Fibroblast of villous mesenchyme (primary cell): ENCODE results near the gene C8A. TPM values are rescaled to one million over a fixed set of nuclear protein-coding genes. Genes with fewer than 3 reads are reported as not detected.

Experiments
- DNase-seq: peaks from one replicate; pipeline ENCODE4 v3.0.0-alpha.2; 2010; ENCODE audit warnings: low read depth
- H3K4me3 ChIP-seq: 2 replicates; pipeline ENCODE4 v1.5.1; 2011; ENCODE audit warnings: low read depth, mild to moderate bottlenecking, low read length
- total RNA-seq: library from RNA; depleted of rRNA; stranded (reverse); fragments of >200 nt; gene quantifications from 2 replicates; pipeline ENCODE4 v1.2.3, GENCODE V29; 2012
- TF ChIP-seq, protein P1 (sequence below): IDR thresholded peaks from 2 replicates; pipeline ENCODE4 v1.5.1; 2012; ENCODE audit warnings: low read depth, mild to moderate bottlenecking, low read length; ENCODE audit not compliant: insufficient read depth

Gene C8A
- total RNA-seq, 1 donor: not detected

DNA sequence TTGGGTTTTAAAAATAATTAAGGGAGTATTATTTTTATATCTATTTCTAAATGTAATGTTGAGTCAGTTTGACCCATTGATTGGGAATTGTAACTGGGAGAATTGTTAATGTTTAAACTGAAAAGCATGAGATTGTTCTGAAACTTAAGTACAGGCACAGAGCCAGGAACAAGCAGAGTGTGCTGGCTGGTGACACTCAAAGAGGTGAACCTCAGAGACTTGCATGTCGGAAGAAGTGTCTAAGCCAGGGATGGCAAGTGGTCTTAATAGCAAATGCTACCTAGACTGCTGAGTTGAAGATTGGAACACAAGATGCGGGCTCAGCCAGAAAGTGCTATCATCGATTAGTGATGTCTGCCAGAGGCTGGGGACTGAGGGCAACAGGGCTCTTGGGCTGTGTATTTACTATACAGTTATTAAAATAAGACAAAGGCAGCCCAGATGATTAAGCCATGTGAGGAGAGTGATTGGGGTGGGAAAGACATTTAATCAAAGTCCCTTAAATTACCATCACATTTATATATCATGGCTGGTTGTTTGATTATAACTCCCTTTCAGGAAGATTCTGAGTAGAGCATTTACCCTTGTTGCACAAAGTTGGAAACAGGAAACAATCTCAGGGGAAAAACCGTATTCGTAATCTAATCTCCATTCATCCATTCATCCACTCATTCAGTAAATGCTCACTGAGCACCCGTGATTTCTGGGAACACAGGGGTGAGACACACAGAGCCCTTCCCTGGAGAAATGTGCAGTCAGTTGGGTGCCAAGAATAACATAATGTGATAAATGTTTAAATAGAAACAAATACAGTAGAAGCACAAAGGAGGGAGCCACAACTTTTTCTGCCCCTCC lies 42.8 kb downstream of the C8A start:
- H3K4me3 ChIP-seq: no peak overlapping the region
- TF ChIP-seq, protein P1, sequence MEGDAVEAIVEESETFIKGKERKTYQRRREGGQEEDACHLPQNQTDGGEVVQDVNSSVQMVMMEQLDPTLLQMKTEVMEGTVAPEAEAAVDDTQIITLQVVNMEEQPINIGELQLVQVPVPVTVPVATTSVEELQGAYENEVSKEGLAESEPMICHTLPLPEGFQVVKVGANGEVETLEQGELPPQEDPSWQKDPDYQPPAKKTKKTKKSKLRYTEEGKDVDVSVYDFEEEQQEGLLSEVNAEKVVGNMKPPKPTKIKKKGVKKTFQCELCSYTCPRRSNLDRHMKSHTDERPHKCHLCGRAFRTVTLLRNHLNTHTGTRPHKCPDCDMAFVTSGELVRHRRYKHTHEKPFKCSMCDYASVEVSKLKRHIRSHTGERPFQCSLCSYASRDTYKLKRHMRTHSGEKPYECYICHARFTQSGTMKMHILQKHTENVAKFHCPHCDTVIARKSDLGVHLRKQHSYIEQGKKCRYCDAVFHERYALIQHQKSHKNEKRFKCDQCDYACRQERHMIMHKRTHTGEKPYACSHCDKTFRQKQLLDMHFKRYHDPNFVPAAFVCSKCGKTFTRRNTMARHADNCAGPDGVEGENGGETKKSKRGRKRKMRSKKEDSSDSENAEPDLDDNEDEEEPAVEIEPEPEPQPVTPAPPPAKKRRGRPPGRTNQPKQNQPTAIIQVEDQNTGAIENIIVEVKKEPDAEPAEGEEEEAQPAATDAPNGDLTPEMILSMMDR: no peak
- DNase-seq: no peak

DNA sequence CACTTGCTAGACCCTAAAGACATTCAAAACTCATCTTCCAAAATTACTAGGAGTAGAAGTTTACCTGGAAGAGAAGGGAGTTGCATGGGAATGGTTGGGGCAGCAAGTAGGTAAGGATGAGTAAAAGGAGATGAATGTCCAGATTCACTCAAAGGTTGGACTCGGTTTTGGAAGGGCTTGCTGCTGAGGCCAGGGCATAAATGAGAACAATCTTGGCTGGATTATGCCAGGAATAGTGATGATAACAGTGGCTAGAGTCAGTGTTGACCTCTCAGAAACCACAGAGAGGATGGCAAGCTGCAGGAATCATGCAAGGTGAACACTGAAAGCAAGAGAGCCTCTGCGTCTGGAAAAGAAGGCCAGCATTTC lies 43.4 kb downstream of the C8A start:
- no peak for DNase-seq
- TF ChIP-seq, protein P1: no peak
- H3K4me3 ChIP-seq: no peak overlapping the region

DNA sequence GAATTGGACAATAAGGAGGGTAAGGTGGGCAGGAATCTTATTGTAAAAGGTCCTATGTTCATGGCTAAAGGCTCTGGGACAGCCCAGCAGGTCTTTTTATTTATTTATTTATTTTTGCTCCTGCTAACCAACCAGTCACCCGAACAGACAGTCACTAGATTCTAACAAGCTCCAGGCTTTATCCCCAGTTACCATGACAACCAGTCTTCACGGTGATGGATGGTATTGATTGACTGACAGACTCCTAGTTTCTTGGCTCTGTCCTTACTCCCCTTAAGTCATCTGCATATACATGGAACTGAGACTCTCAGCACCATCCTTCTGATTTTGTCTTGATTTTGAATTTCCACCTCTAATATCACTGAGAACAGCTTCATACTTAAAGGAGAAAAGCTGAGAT lies 44.3 kb downstream of the C8A start:
- no peak overlapping the region for H3K4me3 ChIP-seq
- DNase-seq: no peak
- TF ChIP-seq, protein P1: no peak

DNA sequence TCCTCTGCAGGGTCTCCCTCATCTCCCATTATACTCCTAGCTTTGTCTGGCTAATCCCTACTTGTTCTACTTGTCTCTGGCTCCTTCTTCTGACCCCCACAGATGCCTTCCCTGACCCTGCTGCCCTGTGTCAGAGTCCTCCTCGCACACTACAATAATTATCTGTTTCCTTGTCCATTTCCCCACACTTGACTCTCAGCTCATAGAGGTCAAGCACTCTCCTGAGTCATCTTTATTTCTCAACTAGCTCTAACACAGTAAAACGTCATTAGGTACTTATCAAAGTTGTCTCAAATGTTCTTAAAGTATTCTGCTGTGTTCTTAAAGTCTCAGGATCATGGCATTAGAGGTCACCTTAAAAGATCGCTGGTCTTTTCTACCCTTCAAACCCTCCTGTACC lies 47.1 kb downstream of the C8A start:
- H3K4me3 ChIP-seq: no peak overlapping the region
- TF ChIP-seq, protein P1: no peak
- DNase-seq: peak; percentile 48

DNA sequence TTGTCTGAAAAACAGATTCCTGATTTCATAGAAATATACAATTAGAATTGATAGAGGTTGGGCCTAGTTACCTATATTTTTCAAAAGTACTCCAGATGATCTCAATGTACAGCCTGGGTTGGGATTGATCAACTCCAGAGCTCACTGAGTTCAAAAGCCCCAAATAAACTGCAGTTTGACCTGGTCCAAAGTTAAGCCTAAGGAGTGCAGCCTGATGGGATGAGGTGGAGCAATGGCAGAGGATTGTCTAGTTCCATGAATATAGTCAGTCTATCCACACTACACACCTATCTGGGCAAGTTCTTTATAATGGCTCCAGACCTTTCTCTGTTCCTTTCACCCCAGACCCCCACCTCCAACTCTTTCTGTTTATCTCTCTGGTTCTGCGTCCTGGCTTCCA lies 49.2 kb downstream of the C8A start:
- no peak overlapping the region for H3K4me3 ChIP-seq
- TF ChIP-seq, protein P1: no peak
- no peak for DNase-seq

DNA sequence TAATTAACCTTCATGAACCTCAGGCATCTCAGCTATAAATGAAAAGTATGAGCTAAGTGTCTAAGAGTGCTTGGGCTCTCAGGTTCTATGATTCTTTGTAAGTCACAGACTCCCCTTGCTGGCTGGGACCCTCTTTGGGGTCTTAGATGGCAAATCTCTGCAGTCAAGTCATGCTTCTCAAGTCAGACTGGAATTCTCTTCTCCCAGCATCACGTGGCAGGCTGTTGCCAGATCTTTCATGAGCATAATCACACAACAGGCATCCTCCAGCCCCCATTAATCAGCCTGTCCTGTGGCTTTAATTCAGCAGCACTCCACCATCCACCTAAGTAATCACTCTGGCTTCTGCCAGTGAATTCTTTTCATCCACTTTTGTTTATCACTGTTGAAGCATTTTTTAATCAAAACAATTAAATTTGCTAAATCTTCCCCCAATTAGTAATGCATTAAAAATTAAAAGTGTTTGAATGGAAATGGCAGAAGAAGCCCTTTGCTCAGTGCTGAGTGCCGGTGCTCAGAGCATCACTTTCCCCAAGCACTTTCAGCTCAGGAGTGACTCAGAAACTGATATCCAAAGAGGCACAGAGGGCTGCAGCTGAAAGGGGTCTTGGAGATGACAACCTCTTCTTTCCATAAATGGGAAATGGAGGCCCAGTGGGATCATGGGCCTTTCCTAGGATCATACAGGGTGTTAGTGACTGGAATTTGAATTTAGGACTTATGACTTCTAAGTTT lies 50.2 kb downstream of the C8A start:
- H3K4me3 ChIP-seq: no peak overlapping the region
- TF ChIP-seq, protein P1: no peak
- no peak for DNase-seq

DNA sequence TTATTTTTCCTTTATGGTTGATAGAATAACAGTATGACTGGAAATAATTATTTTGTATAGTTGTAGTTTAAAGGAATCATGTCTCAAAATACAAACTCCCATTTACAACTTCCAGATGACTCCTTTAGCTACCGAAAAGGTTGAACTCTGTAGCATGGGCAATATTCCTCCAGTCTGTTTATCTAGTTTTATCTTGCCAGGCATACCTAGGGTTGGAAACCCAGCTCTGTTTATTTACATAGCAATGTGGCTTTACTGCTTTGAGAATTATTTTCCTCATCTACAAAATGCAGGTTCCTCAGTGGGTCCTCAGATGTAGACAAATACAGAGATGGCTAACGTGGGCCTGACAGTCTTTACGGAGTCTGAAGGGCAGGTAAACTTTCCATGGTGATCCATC lies 51.1 kb downstream of the C8A start:
- no peak overlapping the region for H3K4me3 ChIP-seq
- TF ChIP-seq, protein P1: no peak
- no peak for DNase-seq
